IPS-18c (cell line): ENCODE measurements around the gene RSPRY1.

Source experiments
- H3K4me3 ChIP-seq: 2 replicates; pipeline ENCODE4 v1.7.0; 2013; ENCODE audit warnings: low read depth, mild to moderate bottlenecking, low read length, moderate library complexity; ENCODE audit not compliant: insufficient read depth
- H3K9me3 ChIP-seq: one replicate; pipeline ENCODE4 v1.6.1; 2013; ENCODE audit warnings: mild to moderate bottlenecking, low read length, moderate library complexity; ENCODE audit not compliant: control insufficient read depth, insufficient read depth

The RSPRY1 gene

GRCh38 chr16:57233944-57234706 is 48.0 kb downstream of the RSPRY1 start:
- no peaks in the 10 kb centered on the region for H3K9me3 ChIP-seq

DNA sequence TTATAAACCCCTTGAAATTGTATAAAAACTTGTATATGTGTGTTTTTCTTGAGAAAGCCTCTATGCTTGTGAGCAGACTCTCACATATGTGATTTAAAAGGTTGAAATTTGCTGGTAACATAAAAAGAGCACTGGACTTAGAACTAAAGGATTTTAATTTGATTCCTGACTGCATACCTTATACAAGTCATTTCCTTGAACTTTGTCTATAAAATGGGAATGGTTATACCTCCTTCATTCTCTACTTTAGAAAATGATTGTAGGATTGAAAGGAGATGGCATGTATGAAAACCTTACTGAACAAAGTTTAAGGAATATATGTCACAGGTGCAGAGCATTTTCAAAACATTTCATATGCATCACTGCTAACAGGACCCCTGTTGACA is 48.6 kb downstream of the RSPRY1 start:
- Histone ChIP-seq H3K9me3 (no peaks in the 10 kb centered on the region), H3K4me3 (no peak overlapping the region)

More at GRCh38 chr16:57233944-57234706, 48.0 kb downstream of the RSPRY1 start:
- H3K4me3 ChIP-seq = no peak overlapping the region

DNA sequence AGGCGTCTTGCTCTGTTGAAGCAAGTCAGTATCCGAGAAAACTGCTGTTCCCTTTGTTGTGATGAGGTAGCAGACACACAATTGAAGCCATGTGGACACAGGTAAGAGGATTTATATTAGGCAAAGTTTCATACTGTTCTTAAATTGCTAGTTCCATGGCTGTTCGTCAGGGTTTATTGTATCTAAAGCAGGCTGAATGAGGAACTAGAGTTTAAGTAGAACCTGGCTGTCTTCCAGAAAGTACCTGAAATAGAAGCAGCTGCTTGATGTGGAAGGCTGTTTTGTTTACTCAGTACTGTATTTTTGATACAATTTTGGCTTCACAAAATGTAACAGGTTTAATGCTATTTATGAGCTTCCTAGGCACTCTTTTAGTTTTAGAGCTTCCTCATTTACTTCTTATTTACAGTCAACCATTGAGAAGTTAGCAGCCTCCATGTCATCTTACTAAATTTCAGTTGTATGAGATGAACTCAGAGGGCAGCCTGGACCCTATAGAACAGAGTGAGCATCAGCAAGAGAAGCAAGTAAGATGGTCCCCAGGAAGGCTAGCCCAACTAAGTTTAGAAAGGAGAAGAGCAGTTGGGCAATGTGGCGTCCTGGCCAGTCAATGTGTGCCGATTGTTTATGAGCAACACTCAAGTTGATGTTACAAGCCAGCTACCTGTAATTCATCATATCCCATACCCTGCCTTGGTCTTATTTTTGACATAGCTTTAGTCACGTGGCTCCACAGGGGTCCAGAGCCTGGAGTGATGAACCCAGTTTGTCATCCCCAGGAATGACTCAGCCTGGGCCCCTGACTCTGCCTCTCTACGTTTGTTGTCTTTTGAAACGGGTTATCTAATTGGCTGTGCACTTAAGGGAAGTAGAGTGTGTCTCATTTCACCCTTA is 49.2 kb downstream of the RSPRY1 start:
- Histone ChIP-seq H3K9me3 (no peaks in the 10 kb centered on the region), H3K4me3 (no peak overlapping the region)

- Histone ChIP-seq H3K9me3 (no peaks in the 10 kb centered on the region), H3K4me3 (no peak overlapping the region)
Measured at GRCh38 chr16:57236022-57236350, 49.9 kb downstream of the RSPRY1 start.

DNA sequence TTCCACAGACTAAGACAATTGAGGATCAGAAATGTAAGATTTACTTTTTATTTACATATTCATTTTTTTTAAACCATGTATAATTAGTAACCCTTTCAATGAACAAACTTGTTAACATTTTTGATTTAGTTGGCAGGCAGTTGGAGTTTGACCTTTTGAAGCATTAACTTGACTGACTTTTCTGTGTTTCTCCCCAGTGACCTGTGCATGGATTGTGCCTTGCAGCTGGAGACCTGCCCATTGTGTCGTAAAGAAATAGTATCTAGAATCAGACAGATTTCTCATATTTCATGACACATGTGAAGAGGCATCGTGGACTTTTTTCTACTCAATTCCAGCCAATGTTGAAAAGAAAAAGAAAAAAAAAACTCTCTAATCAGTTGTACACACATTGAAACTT is 52.6 kb downstream of the RSPRY1 start:
- Histone ChIP-seq H3K9me3 (no peaks in the 10 kb centered on the region), H3K4me3 (no peak overlapping the region)

- no peaks in the 10 kb centered on the region for H3K9me3 ChIP-seq
- H3K4me3 ChIP-seq = no peak overlapping the region
Measured at GRCh38 chr16:57239107-57239506, 53.0 kb downstream of the RSPRY1 start.

DNA sequence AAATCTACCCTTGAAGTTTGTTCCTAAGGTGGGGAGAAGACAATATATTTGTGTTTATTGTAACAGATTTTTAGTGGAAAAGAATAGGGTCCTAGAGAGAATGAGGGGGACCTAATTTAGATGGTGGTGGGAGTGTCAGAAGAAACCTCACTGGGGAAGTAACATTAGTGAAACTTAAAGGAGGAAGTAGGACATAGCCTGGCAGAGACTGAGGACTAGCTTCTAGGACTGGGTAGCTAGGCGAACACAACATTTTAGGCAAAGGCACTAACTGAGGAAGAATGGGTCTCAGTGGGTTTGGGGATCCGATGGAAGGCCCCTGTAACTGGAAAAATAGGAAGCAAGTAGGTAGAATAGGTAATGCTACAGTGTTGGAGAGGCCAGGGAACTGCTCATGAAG is 54.7 kb downstream of the RSPRY1 start:
- Histone ChIP-seq H3K9me3 (no peaks in the 10 kb centered on the region), H3K4me3 (no peak overlapping the region)

DNA sequence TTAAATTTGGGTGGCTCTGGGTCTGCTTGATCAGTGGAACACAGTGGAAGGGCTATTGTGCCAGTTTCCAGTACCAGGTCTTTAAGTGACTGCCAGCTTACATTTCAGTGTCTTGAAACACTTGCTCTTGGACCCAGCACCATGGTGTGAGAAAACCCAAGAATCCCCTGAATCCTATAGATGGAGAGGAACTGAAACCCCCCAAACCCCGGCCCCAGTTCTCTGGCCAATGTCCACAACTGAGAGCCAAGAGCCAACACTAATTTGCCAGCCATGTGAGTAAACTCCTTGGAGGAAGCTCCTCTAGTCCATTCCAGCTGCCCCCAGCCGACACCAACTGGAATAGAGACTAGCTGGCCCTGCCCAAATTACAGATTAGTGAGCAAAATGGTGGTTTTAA is 56.5 kb downstream of the RSPRY1 start:
- Histone ChIP-seq H3K4me3 (no peak overlapping the region), H3K9me3 (no peaks in the 10 kb centered on the region)

DNA sequence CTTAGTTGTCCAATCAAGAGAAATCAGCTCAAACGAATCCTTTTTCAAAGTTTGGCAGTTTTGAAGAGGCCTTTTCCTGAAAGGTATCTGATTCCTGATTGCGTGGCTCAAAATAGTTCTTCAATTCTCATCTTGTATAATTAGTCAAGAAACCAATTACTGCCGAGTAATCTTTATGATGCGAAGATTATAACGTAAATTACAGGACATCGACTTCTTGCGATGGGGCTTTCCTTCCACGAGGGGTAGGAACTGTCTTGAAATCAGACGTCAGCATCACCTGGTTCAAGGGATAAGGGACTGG is 58.3 kb downstream of the RSPRY1 start:
- Histone ChIP-seq H3K9me3 (no peaks in the 10 kb centered on the region), H3K4me3 (peak overlapping the region; percentile 44; the same call in 1 of the 2 replicates)

DNA sequence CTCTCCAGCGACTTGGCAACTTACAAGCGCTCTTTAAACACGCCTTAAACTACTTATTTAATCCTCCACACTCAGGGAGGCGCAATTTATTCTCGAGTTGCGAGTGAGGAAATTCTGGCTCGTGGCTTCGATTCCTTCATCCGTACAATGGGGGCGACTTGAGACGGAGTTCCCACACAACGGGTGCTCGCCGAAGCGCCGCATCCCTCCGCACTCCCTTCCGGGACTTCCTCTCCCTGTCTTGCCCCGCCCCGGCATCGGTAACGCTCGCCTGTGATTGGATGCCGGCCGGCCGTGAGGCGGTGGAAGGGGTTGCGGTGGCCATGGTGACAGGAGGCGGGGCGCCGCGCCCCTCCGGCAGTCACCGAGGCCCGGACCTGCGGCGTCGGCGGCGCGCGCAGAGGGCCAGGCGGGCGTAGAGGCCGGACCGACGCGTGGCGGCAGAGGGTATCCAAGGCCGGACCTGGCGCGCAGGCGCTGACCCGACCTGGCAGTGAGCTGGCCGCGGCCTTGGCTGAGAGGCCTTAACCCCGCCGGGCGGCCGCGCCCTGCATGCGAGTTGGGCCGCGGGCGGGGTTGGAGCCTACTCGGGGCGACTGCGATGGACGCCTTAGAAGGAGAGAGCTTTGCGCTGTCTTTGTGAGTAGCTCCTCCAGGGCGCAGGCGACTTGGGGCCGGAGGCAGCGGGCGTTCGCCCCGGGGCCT is 58.8 kb downstream of the RSPRY1 start, which contains the start of gene ARL2BP:
ARL2BP (plus strand) TSS at position 493 of the 705 bp plus-strand sequence; CDS start at position 602, 109 bp downstream.
- peak within 1 kb of the TSS; percentile 44 for H3K4me3 ChIP-seq
- no peaks in the 10 kb centered on the region for H3K9me3 ChIP-seq

- H3K9me3 ChIP-seq = no peaks in the 10 kb centered on the region
- peak overlapping the region; percentile 44 for H3K4me3 ChIP-seq
Measured at GRCh38 chr16:57245472-57246113, 59.5 kb downstream of the RSPRY1 start.

GRCh38 chr16:57251352-57251751 is 65.2 kb downstream of the RSPRY1 start:
- no peaks in the 10 kb centered on the region for H3K9me3 ChIP-seq
- no peak overlapping the region for H3K4me3 ChIP-seq

DNA sequence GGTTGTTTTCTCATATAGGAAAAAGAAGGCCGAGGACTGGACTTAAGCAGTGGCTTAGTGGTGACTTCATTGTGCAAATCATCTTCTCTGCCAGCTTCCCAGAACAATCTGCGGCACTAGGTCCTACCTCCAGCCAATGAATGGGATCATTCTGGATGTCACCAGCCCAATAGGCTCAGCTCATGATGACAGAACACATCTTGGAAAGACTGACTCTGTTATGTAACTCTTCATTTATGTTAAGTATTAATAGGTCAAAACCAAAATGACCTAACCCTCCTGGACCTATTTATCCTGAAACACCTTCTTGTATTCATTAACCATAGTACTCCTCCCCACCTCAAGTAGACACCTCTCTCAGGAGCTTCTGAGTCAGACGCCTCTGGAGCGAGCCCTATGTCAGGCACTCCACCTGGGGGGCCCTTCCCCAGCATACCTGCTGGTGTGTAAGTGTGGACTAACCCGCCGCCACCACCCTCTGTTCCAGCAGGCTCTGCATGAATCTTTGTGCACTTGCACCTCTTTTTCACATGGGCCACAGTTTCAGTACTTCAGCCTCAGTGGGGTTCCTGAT is 66.1 kb downstream of the RSPRY1 start:
- no peak overlapping the region for H3K4me3 ChIP-seq
- H3K9me3 ChIP-seq = no peaks in the 10 kb centered on the region

- no peaks in the 10 kb centered on the region for H3K9me3 ChIP-seq
- H3K4me3 ChIP-seq = no peak overlapping the region
Measured at GRCh38 chr16:57253466-57253865, 67.3 kb downstream of the RSPRY1 start.

DNA sequence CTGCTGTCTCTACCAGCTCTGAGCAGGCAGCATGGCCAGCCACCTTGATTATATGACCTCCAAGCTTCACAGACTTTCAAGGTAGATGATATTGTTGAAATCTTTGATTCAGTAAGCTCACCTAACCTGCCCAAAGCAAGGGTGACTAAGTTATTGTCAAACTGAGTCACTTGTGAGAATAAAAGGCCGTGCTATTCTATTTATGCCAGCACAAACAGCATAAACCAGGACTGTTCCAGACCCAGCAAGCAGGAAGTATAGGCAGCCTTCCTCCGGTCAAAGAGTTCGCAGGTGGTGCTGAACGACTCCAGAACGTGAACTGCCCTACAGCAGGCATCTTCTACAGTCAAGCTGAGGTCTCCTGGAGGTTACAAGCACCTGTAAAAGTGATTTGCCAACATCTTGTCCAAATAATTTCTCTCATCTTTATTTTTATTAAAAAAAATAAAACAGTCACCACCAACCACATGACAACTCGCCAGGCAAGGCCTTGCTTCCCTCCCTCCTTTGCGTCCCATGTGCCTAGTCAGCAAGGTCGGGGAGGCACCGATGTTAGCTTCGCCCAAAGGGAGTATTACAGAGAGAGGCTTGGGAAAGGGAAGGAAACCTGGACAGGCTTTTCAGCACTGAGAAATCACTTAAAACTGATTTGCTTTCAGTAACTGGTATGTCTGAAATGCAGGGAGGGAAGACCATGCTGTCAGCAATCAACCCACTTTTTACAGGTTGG is 69.7 kb downstream of the RSPRY1 start:
- no peaks in the 10 kb centered on the region for H3K9me3 ChIP-seq
- H3K4me3 ChIP-seq = no peak overlapping the region

GRCh38 chr16:57256601-57257395 is 70.7 kb downstream of the RSPRY1 start:
- Histone ChIP-seq H3K9me3 (no peaks in the 10 kb centered on the region), H3K4me3 (no peak overlapping the region)
